Cortex of kidney (tissue), 1 donor: ENCODE measurements around the gene SLC35F3.
"Not testable (repeated sequence)": the region's sequence is repeated elsewhere in the genome, so short reads cannot be mapped to it uniquely, and the experiment has no call there.

Experiments
- DNase-seq: peaks from one replicate; lab custom pipeline; 2025; lab: John Stamatoyannopoulos, UW

Gene SLC35F3

GRCh38 chr1:234320069-234320468 is 415.6 kb downstream of the SLC35F3 start:
- no peak for DNase-seq

- DNase-seq, result no peak
Observed at GRCh38 chr1:234320549-234320948, 416.1 kb downstream of the SLC35F3 start.

GRCh38 chr1:234321231-234321630 is 416.8 kb downstream of the SLC35F3 start:
- no peak for DNase-seq

GRCh38 chr1:234322097-234322496 is 417.6 kb downstream of the SLC35F3 start:
- DNase-seq, result no peak

- no peak for DNase-seq
Observed at GRCh38 chr1:234322979-234323378, 418.5 kb downstream of the SLC35F3 start.

GRCh38 chr1:234324821-234325220 is 420.3 kb downstream of the SLC35F3 start:
- DNase-seq, result no peak

- no peak for DNase-seq
Observed at GRCh38 chr1:234325878-234326496, 421.5 kb downstream of the SLC35F3 start.

- no peak for DNase-seq
Observed at GRCh38 chr1:234326497-234327366, 422.3 kb downstream of the SLC35F3 start.

- no peak for DNase-seq
Observed at GRCh38 chr1:234327577-234328164, 423.2 kb downstream of the SLC35F3 start.

- no peak for DNase-seq
Observed at GRCh38 chr1:234330843-234331215, 426.4 kb downstream of the SLC35F3 start.

- DNase-seq, result no peak
Observed at GRCh38 chr1:234331507-234331906, 427.0 kb downstream of the SLC35F3 start.

- DNase-seq, result no peak
Observed at GRCh38 chr1:234336359-234336758, 431.9 kb downstream of the SLC35F3 start.

GRCh38 chr1:234337233-234337632 is 432.8 kb downstream of the SLC35F3 start:
- DNase-seq, result no peak

GRCh38 chr1:234340528-234340927 is 436.1 kb downstream of the SLC35F3 start:
- no peak for DNase-seq

- no peak for DNase-seq
Observed at GRCh38 chr1:234342774-234343173, 438.3 kb downstream of the SLC35F3 start.

- DNase-seq, result no peak
Observed at GRCh38 chr1:234345237-234345636, 440.8 kb downstream of the SLC35F3 start.

GRCh38 chr1:234348964-234349363 is 444.5 kb downstream of the SLC35F3 start:
- no peak for DNase-seq

GRCh38 chr1:234355782-234356510 is 451.5 kb downstream of the SLC35F3 start:
- no peak for DNase-seq

GRCh38 chr1:234356615-234357269 is 452.3 kb downstream of the SLC35F3 start:
- not testable (repeated sequence) for DNase-seq

GRCh38 chr1:234357831-234358230 is 453.4 kb downstream of the SLC35F3 start:
- DNase-seq, result no peak

- no peak for DNase-seq
Observed at GRCh38 chr1:234361102-234361603, 456.7 kb downstream of the SLC35F3 start.

GRCh38 chr1:234362558-234362957 is 458.1 kb downstream of the SLC35F3 start:
- DNase-seq, result no peak
